Bladder microvascular endothelial cell (primary cell): ENCODE measurements around the gene MIPEP. TPM values are rescaled to one million over a fixed set of nuclear protein-coding genes. Genes with fewer than 3 reads are reported as not detected.

Source experiments
- total RNA-seq: library from RNA; depleted of rRNA; stranded (reverse); fragments of >200 nt; gene quantifications from 2 replicates; pipeline ENCODE4 v1.2.3, GENCODE V29; 2014

The MIPEP gene
- total RNA-seq, result 7.8 and 9.6 TPM in 2 replicates

GRCh38 chr13:23888658-23889614 lies at the start of gene MIPEP:
Gene MIPEP, minus strand, starts transcription at chr13:23889400. Its CDS starts 80 bp downstream, at chr13:23889320.

GRCh38 chr13:23897452-23897919 lies 8.3 kb upstream of the MIPEP start, which contains the start of gene C1QTNF9B:
Gene C1QTNF9B, minus strand, starts transcription at chr13:23897502.

Other genes with a start within 250 kb of the MIPEP start
- gene C1QTNF9B, start 8.1 kb upstream of the MIPEP start, total RNA-seq, result under 0.01 TPM in 1 of 2 replicates, not detected in the other